MM.1S (cell line): Measurements from ENCODE around the gene NTMT1.

ENCODE experiments used
- DNase-seq: peaks from one replicate; pipeline ENCODE4 v3.0.0-alpha.2; 2015
- H2AFZ ChIP-seq: fragments of 300-600 bp; sonication (generic); 2 replicates; pipeline ENCODE4 v1.6.0; 2016; ENCODE audit warnings: antibody characterized with exemption, low read length
- H3F3A ChIP-seq: fragments of 300-600 bp; sonication (generic); 2 replicates; pipeline ENCODE4 v1.6.1; 2016; ENCODE audit warnings: mild to moderate bottlenecking, antibody characterized with exemption, low read length, moderate library complexity, mixed read lengths; ENCODE audit not compliant: insufficient read depth
- H3K27ac ChIP-seq: fragments of 300-600 bp; sonication (generic); 2 replicates; pipeline ENCODE4 v1.5.1; 2016; ENCODE audit warnings: mild to moderate bottlenecking, low read length
- H3K27me3 ChIP-seq: fragments of 300-600 bp; sonication (generic); replicated peaks from 2 replicates; pipeline ENCODE4 v1.6.0; 2016; ENCODE audit warnings: low read length; ENCODE audit not compliant: insufficient read depth
- H3K36me3 ChIP-seq: fragments of 300-600 bp; sonication (generic); replicated peaks from 2 replicates; pipeline ENCODE4 v1.6.1; 2016; ENCODE audit warnings: mild to moderate bottlenecking, low read length, mixed read lengths; ENCODE audit not compliant: insufficient read depth
- H3K4me1 ChIP-seq: fragments of 300-600 bp; sonication (generic); 2 replicates; pipeline ENCODE4 v1.6.1; 2016; ENCODE audit warnings: low read length, mixed read lengths
- H3K4me2 ChIP-seq: fragments of 300-600 bp; sonication (generic); 2 replicates; pipeline ENCODE4 v1.6.0; 2016; ENCODE audit warnings: low read depth, low read length
- H3K4me3 ChIP-seq: fragments of 300-600 bp; sonication (generic); 2 replicates; pipeline ENCODE4 v1.5.1; 2016; ENCODE audit warnings: low read length, mixed read lengths
- H3K79me2 ChIP-seq: fragments of 300-600 bp; sonication (generic); 2 replicates; pipeline ENCODE4 v1.6.1; 2016; ENCODE audit warnings: mixed run types, low read length, mixed read lengths
- H3K9ac ChIP-seq: fragments of 300-600 bp; sonication (generic); 2 replicates; pipeline ENCODE4 v1.6.1; 2016; ENCODE audit warnings: low read length, mixed read lengths
- H3K9me2 ChIP-seq: fragments of 300-600 bp; sonication (generic); replicated peaks from 2 replicates; pipeline ENCODE4 v1.6.1; 2016; ENCODE audit warnings: mild to moderate bottlenecking, low read length, mixed read lengths; ENCODE audit not compliant: insufficient read depth
- H3K9me3 ChIP-seq: fragments of 300-600 bp; sonication (generic); replicated peaks from 2 replicates; pipeline ENCODE4 v1.6.1; 2016; ENCODE audit warnings: mild to moderate bottlenecking, low read length, mixed read lengths; ENCODE audit not compliant: insufficient read depth
- H4K20me1 ChIP-seq: fragments of 300-600 bp; sonication (generic); 2 replicates; pipeline ENCODE4 v1.6.1; 2016; ENCODE audit warnings: mild to moderate bottlenecking, low read length, moderate library complexity, mixed read lengths; ENCODE audit not compliant: insufficient read depth
- EZH2 ChIP-seq: fragments of 300-600 bp; sonication (generic); optimal IDR thresholded peaks from 2 replicates; pipeline ENCODE3; 2017; ENCODE audit warnings: low read depth, mild to moderate bottlenecking, antibody characterized with exemption, low read length, mixed read lengths
- EZH2phosphoT487 ChIP-seq: fragments of 300-600 bp; sonication (generic); IDR thresholded peaks from 2 replicates; pipeline ENCODE4 v1.6.1; 2018; ENCODE audit warnings: antibody characterized with exemption, low read length
- TF ChIP-seq, protein P1 (sequence below): fragments of 300-600 bp; sonication (generic); IDR thresholded peaks from 2 replicates; pipeline ENCODE4 v1.5.1; 2016; ENCODE audit warnings: antibody characterized with exemption, low read length, mixed read lengths

Gene NTMT1

DNA sequence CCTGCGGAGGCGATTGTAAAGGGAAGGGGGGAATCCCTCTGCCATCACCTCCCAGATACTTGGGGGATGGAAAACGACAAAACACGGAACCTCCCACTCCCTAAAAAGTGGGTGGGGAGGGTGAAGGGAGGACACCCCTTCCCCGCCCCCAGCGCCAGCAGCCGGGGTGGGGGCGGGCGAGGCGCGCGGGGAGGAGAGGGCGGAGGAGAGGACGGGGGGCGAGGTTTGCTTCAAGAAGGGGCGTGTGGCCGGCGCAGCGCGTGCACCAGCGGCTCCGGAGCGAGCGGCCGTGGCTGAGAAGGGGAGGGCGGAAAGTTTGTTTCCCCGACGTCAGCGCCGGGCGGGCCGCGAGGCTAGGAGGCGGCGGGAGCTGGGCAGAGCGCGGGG, 39.4 kb downstream of the NTMT1 start, which contains the start of gene PRRX2:
Gene PRRX2 (plus strand): TSS at position 259 of the 387 bp plus-strand sequence. CDS start 221 bp downstream, outside the sequence.
- H3K9me2 ChIP-seq, result no peaks in the 10 kb centered on the region
- H3K4me2 ChIP-seq, result peak within 1 kb of the TSS; percentile 55
- no peak within 1 kb of the TSS for H3K9ac ChIP-seq
- no peaks in the 10 kb centered on the region for H3F3A ChIP-seq
- no peak within 1 kb of the TSS for H3K27ac ChIP-seq
- H3K4me1 ChIP-seq, result no peaks in the 10 kb centered on the region
- TF ChIP-seq, protein P1, sequence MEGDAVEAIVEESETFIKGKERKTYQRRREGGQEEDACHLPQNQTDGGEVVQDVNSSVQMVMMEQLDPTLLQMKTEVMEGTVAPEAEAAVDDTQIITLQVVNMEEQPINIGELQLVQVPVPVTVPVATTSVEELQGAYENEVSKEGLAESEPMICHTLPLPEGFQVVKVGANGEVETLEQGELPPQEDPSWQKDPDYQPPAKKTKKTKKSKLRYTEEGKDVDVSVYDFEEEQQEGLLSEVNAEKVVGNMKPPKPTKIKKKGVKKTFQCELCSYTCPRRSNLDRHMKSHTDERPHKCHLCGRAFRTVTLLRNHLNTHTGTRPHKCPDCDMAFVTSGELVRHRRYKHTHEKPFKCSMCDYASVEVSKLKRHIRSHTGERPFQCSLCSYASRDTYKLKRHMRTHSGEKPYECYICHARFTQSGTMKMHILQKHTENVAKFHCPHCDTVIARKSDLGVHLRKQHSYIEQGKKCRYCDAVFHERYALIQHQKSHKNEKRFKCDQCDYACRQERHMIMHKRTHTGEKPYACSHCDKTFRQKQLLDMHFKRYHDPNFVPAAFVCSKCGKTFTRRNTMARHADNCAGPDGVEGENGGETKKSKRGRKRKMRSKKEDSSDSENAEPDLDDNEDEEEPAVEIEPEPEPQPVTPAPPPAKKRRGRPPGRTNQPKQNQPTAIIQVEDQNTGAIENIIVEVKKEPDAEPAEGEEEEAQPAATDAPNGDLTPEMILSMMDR, result no peak
- TF ChIP-seq EZH2phosphoT487 (no peak), EZH2 (no peak)
- peaks cover 60% of the 10 kb centered on the region for H3K27me3 ChIP-seq
- H3K9me3 ChIP-seq, result no peaks in the 10 kb centered on the region
- peak within 1 kb of the TSS; percentile 40 for H3K4me3 ChIP-seq
- peak within 1 kb of the TSS; percentile 58; the same call in 1 of the 2 replicates for H2AFZ ChIP-seq
- H4K20me1 ChIP-seq, result no peaks in the 10 kb centered on the region
- no peak for DNase-seq
- no peaks in the 10 kb centered on the region for H3K79me2 ChIP-seq
- H3K36me3 ChIP-seq, result no peaks in the 10 kb centered on the region

DNA sequence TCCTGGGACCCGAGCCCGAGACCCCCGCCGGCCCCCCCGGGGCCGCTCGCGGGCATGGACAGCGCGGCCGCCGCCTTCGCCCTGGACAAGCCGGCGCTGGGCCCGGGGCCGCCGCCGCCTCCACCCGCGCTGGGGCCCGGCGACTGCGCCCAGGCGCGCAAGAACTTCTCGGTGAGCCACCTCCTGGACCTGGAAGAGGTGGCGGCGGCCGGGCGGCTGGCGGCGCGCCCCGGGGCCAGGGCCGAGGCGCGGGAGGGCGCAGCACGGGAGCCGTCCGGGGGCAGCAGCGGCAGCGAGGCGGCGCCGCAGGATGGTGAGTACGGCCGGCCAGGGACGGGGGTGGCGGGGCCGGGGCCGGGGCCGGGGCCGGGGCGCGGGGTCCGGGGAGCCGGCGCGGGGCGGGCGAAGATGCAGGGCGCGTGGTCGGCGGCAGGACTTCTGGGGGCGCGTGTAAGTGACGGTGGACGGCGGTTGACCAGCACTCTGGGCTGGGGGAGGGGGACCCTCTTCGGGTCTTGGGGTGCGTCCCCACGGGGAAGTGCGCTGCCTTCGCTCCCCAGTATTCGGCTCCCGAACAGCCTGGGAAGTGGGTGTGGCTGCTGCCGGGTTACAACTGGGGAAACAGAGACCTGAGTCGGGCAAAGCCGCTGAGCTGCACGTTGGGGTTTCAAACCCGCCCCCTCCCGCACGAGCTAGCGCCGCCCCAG, 40.0 kb downstream of the NTMT1 start:
- peaks cover 60% of the 10 kb centered on the region for H3K27me3 ChIP-seq
- no peak overlapping the region for H3K4me3 ChIP-seq
- H4K20me1 ChIP-seq, result no peaks in the 10 kb centered on the region
- H3K9ac ChIP-seq, result no peak overlapping the region
- H3K4me1 ChIP-seq, result no peaks in the 10 kb centered on the region
- no peak overlapping the region for H2AFZ ChIP-seq
- H3K79me2 ChIP-seq, result no peaks in the 10 kb centered on the region
- H3F3A ChIP-seq, result no peaks in the 10 kb centered on the region
- no peak for DNase-seq
- no peaks in the 10 kb centered on the region for H3K9me3 ChIP-seq
- TF ChIP-seq, protein P1, result no peak
- TF ChIP-seq EZH2phosphoT487 (no peak), EZH2 (no peak)
- no peaks in the 10 kb centered on the region for H3K9me2 ChIP-seq
- H3K36me3 ChIP-seq, result no peaks in the 10 kb centered on the region
- no peak overlapping the region for H3K27ac ChIP-seq
- no peak overlapping the region for H3K4me2 ChIP-seq

DNA sequence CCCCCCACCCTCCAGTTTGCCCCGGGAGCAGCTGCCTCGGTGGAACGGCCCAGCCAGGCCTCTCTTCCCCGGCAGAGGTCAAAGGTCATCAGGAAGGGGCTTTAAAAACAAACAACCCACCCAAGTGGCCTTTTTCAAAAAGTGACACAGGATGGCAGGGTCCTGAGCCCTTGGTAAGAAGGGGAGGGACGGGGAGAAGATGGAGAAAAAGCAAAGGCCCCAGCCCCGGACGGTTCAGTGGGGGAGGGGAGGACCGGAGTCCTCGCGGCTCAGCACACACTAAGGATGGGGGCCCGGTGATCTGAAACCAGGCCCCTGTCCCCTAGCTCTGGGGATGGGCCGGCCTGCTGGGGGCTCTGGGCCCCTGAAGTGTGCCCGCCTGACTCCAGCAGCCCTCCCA, 40.6 kb downstream of the NTMT1 start:
- H4K20me1 ChIP-seq, result no peaks in the 10 kb centered on the region
- H3K79me2 ChIP-seq, result no peaks in the 10 kb centered on the region
- H3K4me1 ChIP-seq, result no peaks in the 10 kb centered on the region
- TF ChIP-seq, protein P1, result no peak
- TF ChIP-seq EZH2 (no peak), EZH2phosphoT487 (no peak)
- no peak overlapping the region for H3K27ac ChIP-seq
- H3F3A ChIP-seq, result no peaks in the 10 kb centered on the region
- H3K9me2 ChIP-seq, result no peaks in the 10 kb centered on the region
- no peak overlapping the region for H2AFZ ChIP-seq
- no peaks in the 10 kb centered on the region for H3K9me3 ChIP-seq
- H3K4me3 ChIP-seq, result no peak overlapping the region
- no peak overlapping the region for H3K9ac ChIP-seq
- DNase-seq, result no peak
- no peak overlapping the region for H3K4me2 ChIP-seq
- H3K36me3 ChIP-seq, result no peaks in the 10 kb centered on the region
- peaks cover 60% of the 10 kb centered on the region for H3K27me3 ChIP-seq
